ENCODE measurements around the gene SCG3.

SCG3 gene

GRCh38 chr15:51765751-51766150, 84.4 kb downstream of the SCG3 start:
- TF ChIP-seq POLR2A (IDR thresholded peaks at IDR 0.05; ENCODE audit: extremely low read depth, insufficient read length) (no peak), CTCF (IDR thresholded peaks at IDR 0.05; ENCODE audit: low read depth, low read length) (no peak), MYC (IDR thresholded peaks at IDR 0.05; ENCODE audit: low read depth, low read length) (no peak)
- TF ChIP-seq, protein P1, sequence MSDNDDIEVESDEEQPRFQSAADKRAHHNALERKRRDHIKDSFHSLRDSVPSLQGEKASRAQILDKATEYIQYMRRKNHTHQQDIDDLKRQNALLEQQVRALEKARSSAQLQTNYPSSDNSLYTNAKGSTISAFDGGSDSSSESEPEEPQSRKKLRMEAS (IDR thresholded peaks at IDR 0.05; ENCODE audit: low read depth, low read length), result no peak
- DNase-seq (ENCODE audit: low read depth), result no peak
- H3K4me3 ChIP-seq (ENCODE audit: low read depth, low read length), result no peak overlapping the region

GRCh38 chr15:51766341-51766740, 85.0 kb downstream of the SCG3 start:
- TF ChIP-seq, protein P1 (IDR thresholded peaks at IDR 0.05; ENCODE audit: low read depth, low read length), result no peak
- no peak for TF ChIP-seq POLR2A (IDR thresholded peaks at IDR 0.05; ENCODE audit: extremely low read depth, insufficient read length)
- no peak for TF ChIP-seq MYC (IDR thresholded peaks at IDR 0.05; ENCODE audit: low read depth, low read length)
- peak; percentile 8 for DNase-seq (ENCODE audit: low read depth)
- H3K4me3 ChIP-seq (ENCODE audit: low read depth, low read length), result no peak overlapping the region

DNA sequence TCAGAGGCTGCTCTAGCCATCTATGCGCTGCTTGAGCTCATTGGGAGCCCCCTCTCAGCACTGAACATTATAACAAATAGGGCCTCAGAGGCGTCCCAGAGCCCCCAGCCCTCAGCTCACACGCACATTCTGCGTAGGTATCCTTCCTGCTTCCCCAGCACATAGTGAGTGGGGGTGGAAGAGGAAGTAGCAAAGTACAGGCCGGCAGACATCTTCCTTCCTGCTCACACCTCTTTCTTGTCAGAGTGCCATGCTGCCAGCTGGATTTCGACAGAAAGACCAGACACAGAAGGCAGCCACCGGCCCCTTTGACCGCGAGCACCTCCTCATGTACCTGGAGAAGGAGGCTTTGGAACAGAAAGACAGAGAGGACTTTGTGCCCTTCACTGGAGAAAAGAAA, 86.7 kb downstream of the SCG3 start:
- peak; percentile 31 for DNase-seq (ENCODE audit: low read depth)
- TF ChIP-seq, protein P1 (IDR thresholded peaks at IDR 0.05; ENCODE audit: low read depth, low read length), result no peak
- TF ChIP-seq POLR2A (IDR thresholded peaks at IDR 0.05; ENCODE audit: extremely low read depth, insufficient read length) (no peak), MYC (IDR thresholded peaks at IDR 0.05; ENCODE audit: low read depth, low read length) (no peak), CTCF (IDR thresholded peaks at IDR 0.05; ENCODE audit: low read depth, low read length) (no peak)
- H3K4me3 ChIP-seq (ENCODE audit: low read depth, low read length), result no peak overlapping the region

All from NB4 (cell line).